ENCODE data around the gene DNM2. TPM values are rescaled to one million over a fixed set of nuclear protein-coding genes. Genes with fewer than 3 reads are reported as not detected.

DNM2 gene
- total RNA-seq, 1 donor from 2014 or later, result 117 TPM

DNA sequence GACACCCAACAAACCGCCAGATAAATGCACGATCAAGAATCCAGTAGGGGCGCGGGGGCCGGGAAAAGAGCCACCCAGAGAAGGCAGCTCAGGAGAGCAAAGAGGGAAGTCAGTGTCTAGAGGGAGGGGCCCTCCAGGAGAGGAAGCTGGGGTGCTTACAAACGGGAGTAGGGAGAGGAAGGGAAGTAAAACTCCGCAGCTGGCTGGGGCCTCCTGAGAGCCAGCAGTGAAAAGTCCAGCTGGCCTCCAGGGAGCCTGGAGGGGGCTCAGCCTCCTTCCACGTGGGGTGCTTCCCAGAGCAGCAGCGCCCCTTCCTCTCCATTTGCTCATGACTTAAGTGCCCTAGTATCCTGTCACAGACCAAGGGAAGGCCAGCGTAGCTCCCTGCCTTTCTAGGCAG is 66.4 kb downstream of the DNM2 start:
- no peaks in the 10 kb centered on the region for H3K9me3 Mint-ChIP-seq
- no peaks in the 10 kb centered on the region for H3K27me3 Mint-ChIP-seq (ENCODE audit: low read depth)
- TF ChIP-seq, protein P1, sequence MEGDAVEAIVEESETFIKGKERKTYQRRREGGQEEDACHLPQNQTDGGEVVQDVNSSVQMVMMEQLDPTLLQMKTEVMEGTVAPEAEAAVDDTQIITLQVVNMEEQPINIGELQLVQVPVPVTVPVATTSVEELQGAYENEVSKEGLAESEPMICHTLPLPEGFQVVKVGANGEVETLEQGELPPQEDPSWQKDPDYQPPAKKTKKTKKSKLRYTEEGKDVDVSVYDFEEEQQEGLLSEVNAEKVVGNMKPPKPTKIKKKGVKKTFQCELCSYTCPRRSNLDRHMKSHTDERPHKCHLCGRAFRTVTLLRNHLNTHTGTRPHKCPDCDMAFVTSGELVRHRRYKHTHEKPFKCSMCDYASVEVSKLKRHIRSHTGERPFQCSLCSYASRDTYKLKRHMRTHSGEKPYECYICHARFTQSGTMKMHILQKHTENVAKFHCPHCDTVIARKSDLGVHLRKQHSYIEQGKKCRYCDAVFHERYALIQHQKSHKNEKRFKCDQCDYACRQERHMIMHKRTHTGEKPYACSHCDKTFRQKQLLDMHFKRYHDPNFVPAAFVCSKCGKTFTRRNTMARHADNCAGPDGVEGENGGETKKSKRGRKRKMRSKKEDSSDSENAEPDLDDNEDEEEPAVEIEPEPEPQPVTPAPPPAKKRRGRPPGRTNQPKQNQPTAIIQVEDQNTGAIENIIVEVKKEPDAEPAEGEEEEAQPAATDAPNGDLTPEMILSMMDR (conservative IDR thresholded peaks at IDR 0.05), result no peak
- no peaks in the 10 kb centered on the region for H3K4me1 Mint-ChIP-seq
- peak overlapping the region; percentile 84 for H3K27ac Mint-ChIP-seq (ENCODE audit: unreplicated experiment)
- H3K36me3 Mint-ChIP-seq (ENCODE audit: low read depth), result peaks cover 13% of the 10 kb centered on the region
- no peak overlapping the region for H3K4me3 Mint-ChIP-seq
- no peak for DNase-seq (ENCODE audit: low read depth, low spot score)

DNA sequence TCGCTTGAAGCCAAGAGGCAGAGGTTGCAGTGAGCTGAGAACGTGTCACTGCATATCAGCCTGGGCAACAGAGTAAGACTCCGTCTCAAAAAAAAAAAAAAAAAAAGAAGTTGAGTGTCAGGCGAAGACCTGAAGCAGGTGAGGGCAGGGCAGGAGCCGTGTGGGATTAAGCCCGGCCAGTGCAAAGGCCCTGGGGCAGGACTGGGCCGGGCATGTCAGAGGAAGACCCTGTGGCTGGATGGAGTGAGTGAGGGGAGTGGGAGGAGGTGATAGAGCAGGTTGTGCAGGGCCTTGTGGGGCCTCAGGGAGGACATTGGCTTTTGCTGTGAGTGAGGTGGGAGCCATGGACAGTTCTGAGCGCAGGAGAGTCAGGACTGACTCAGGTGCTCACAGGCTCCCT is 70.3 kb downstream of the DNM2 start:
- TF ChIP-seq, protein P1 (conservative IDR thresholded peaks at IDR 0.05), result no peak
- no peaks in the 10 kb centered on the region for H3K27me3 Mint-ChIP-seq (ENCODE audit: low read depth)
- no peak overlapping the region for H3K27ac Mint-ChIP-seq (ENCODE audit: unreplicated experiment)
- no peak overlapping the region for H3K4me3 Mint-ChIP-seq
- H3K4me1 Mint-ChIP-seq, result no peaks in the 10 kb centered on the region
- no peak for DNase-seq (ENCODE audit: low read depth, low spot score)
- no peaks in the 10 kb centered on the region for H3K9me3 Mint-ChIP-seq
- peaks cover 13% of the 10 kb centered on the region for H3K36me3 Mint-ChIP-seq (ENCODE audit: low read depth)

DNA sequence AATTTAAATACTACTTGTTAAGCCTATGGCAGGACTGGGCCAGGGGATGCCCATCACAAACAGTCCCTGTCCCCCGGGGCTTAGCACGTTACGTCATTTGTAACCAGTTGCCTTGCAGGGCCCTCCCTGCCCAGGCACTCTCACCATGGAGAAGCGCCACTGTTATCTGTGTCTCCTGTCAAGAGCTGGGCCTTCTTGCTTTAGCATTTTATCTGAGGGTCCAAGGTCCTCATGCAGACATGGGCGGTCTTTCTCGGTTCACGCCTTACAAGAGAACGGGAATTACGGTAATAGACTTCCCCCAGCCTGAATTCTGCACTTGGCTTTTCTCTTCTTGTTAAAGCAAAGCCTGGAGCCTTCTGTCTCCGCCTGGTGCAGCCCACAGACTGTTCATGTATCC is 72.0 kb downstream of the DNM2 start:
- no peaks in the 10 kb centered on the region for H3K4me1 Mint-ChIP-seq
- no peak overlapping the region for H3K27ac Mint-ChIP-seq (ENCODE audit: unreplicated experiment)
- DNase-seq (ENCODE audit: low read depth, low spot score), result no peak
- TF ChIP-seq, protein P1 (conservative IDR thresholded peaks at IDR 0.05), result no peak
- H3K27me3 Mint-ChIP-seq (ENCODE audit: low read depth), result no peaks in the 10 kb centered on the region
- H3K9me3 Mint-ChIP-seq, result no peaks in the 10 kb centered on the region
- peaks cover 9% of the 10 kb centered on the region for H3K36me3 Mint-ChIP-seq (ENCODE audit: low read depth)
- no peak overlapping the region for H3K4me3 Mint-ChIP-seq

DNA sequence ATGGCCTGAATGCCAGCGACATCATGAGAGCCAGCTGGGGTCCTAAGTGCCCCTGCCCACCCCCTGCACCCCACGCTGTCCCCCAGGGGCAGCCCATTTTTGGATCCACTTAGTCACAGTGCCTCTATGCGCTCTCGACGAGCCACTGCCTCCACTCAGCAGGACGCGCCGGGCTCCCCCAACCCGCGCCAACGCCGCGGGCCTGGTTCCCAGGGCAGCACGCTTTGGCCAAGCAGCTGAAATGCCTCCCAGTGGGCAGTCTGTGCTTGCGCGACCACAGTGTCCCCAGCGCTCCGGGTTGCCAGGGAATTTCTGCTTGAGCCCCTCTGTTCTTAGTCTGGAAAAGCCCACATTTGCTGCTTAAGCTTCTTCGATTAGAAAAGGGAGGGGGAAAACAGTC is 78.8 kb downstream of the DNM2 start:
- Mint-ChIP-seq H3K36me3 (ENCODE audit: low read depth) (no peaks in the 10 kb centered on the region), H3K27me3 (ENCODE audit: low read depth) (no peaks in the 10 kb centered on the region), H3K27ac (ENCODE audit: unreplicated experiment) (no peak overlapping the region), H3K4me3 (no peak overlapping the region), H3K4me1 (no peaks in the 10 kb centered on the region), H3K9me3 (no peaks in the 10 kb centered on the region)
- no peak for DNase-seq (ENCODE audit: low read depth, low spot score)
- TF ChIP-seq, protein P1 (conservative IDR thresholded peaks at IDR 0.05), result no peak

DNA sequence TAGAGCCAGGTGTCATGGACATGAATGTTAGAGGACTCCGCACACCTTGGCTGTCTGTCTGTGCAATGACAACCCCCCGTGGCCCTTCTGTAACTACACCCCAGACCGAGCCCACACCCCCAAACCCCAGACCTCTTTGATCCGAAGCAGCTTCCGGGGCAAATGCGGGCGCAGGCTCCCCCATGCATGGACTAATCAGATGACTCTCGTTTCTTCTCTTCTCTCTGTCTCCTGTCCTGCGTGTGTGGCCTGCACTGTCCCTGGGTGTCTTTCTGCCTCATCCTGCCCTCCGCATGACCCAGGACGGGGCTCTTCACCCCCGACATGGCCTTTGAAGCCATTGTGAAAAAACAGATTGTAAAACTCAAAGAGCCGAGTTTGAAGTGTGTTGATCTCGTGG is 79.2 kb downstream of the DNM2 start:
- Mint-ChIP-seq H3K4me1 (no peaks in the 10 kb centered on the region), H3K27me3 (ENCODE audit: low read depth) (no peaks in the 10 kb centered on the region), H3K9me3 (no peaks in the 10 kb centered on the region), H3K27ac (ENCODE audit: unreplicated experiment) (peak overlapping the region; percentile 90), H3K36me3 (ENCODE audit: low read depth) (no peaks in the 10 kb centered on the region), H3K4me3 (no peak overlapping the region)
- no peak for DNase-seq (ENCODE audit: low read depth, low spot score)
- TF ChIP-seq, protein P1 (conservative IDR thresholded peaks at IDR 0.05), result no peak
